HepG2 (cell line): ENCODE measurements around the gene NEURL1. TPM values are rescaled to one million over a fixed set of nuclear protein-coding genes. Genes with fewer than 3 reads are reported as not detected.

Source experiments
- ATAC-seq: fragments of 200-7000 bp; cut with Tn5 transposase; 3 replicates; pipeline ENCODE4 v1.9.1; 2020; ENCODE audit warnings: mild to moderate bottlenecking, moderate library complexity
- BruUV-seq: library from RNA; stranded (reverse); fragments of 400-500 nt; replicated peaks from 2 replicates; lab custom pipeline; 2021; lab: Mats Ljungman, UMichigan
- CTCF ChIA-PET: fragments of 300-600 bp; formaldehyde crosslinking; extraction: SDS; loops from one replicate; lab custom pipeline; 2021; ENCODE audit warnings: low total read pairs, inconsistent platforms, low intra/inter-chr PET ratio; lab: Yijun Ruan, JAX
- POLR2A ChIA-PET: fragments of 350-600 bp; sonication (Branson Sonifier 250); formaldehyde crosslinking; loops from one replicate; lab custom pipeline; 2020; ENCODE audit warnings: antibody characterized with exemption, inconsistent platforms; lab: Yijun Ruan, JAX
- DNase-seq: peaks from one replicate; pipeline ENCODE4 v3.0.0-alpha.2; 2015; ENCODE audit warnings: low spot score
- FAIRE-seq: peaks from 3 replicates; lab custom pipeline; 2011; peaks lifted over from hg19 to GRCh38; lab: Jason Lieb, UNC
- H2AFZ ChIP-seq: one replicate; pipeline ENCODE4 v1.6.1; 2011; ENCODE audit warnings: low read length, inconsistent platforms
- H3K27ac ChIP-seq: fragments of 300-600 bp; 3 replicates; pipeline ENCODE4 v1.8.0; 2011; ENCODE audit warnings: mixed run types, mild to moderate bottlenecking, mixed read lengths, low read length, inconsistent platforms; ENCODE audit not compliant: insufficient read depth; ENCODE audit errors: extremely low read length
- H3K27me3 ChIP-seq, 2 experiments: fragments of 200-600 bp in 1 of 2; 2 replicates in 1 of 2; 3 replicates in 1 of 2; pipeline versions ENCODE4 v1.6.0 to v1.8.0; 2011; ENCODE audit warnings: low read length in 2 of 2, mild to moderate bottlenecking in 2 of 2, moderate library complexity in 2 of 2, inconsistent platforms in 1 of 2; ENCODE audit not compliant: insufficient read depth in 2 of 2, control insufficient read depth in 1 of 2
- H3K36me3 ChIP-seq, 2 experiments: fragments of 200-600 bp in 1 of 2; replicated peaks in 1 of 2; 2 replicates in 1 of 2; 3 replicates in 1 of 2; pipeline versions ENCODE4 v1.5.1 to v1.8.0; 2011; ENCODE audit warnings: low read length in 2 of 2, inconsistent platforms in 1 of 2; ENCODE audit not compliant: insufficient read depth in 2 of 2, control insufficient read depth in 1 of 2
- H3K4me1 ChIP-seq: 2 replicates; pipeline ENCODE4 v1.5.1; 2012; ENCODE audit warnings: low read length, inconsistent platforms; ENCODE audit not compliant: insufficient read depth
- H3K4me2 ChIP-seq: 2 replicates; pipeline ENCODE4 v1.6.0; 2011; ENCODE audit warnings: low read depth, low read length, inconsistent platforms
- H3K4me3 ChIP-seq, 3 experiments: fragments of 200-600 bp in 1 of 3; sonication (generic), shearing (Covaris generic) in 1 of 3; replicated peaks in 1 of 3; 2 replicates each; pipeline ENCODE4 v1.5.1; 2011 to 2016; ENCODE audit warnings: low read length in 3 of 3, inconsistent platforms in 2 of 3, low read depth in 2 of 3, mild to moderate bottlenecking in 2 of 3, control low read depth in 1 of 3, mixed read lengths in 1 of 3; ENCODE audit not compliant: insufficient read depth in 1 of 3
- H3K79me2 ChIP-seq: one replicate; pipeline ENCODE4 v1.6.1; 2011; ENCODE audit warnings: low read length, inconsistent platforms; ENCODE audit not compliant: insufficient read depth
- H3K9ac ChIP-seq: 2 replicates; pipeline ENCODE4 v1.6.0; 2011; ENCODE audit warnings: mild to moderate bottlenecking, low read depth, low read length, inconsistent platforms; ENCODE audit not compliant: insufficient read depth
- H3K9me3 ChIP-seq: 2 replicates; pipeline ENCODE4 v1.5.1; 2012; ENCODE audit warnings: mild to moderate bottlenecking, low read length
- H4K20me1 ChIP-seq: 2 replicates; pipeline ENCODE4 v1.6.0; 2011; ENCODE audit warnings: inconsistent platforms, mild to moderate bottlenecking, low read length, moderate library complexity; ENCODE audit not compliant: insufficient read depth
- TBX2 ChIP-seq: sonication (generic); formaldehyde crosslinking; IDR thresholded peaks from 2 replicates; pipeline ENCODE4 v1.5.0; 2020; ENCODE audit warnings: missing genetic modification reagents, mild to moderate bottlenecking, borderline replicate concordance
- ZNF230 ChIP-seq: sonication (generic); formaldehyde crosslinking; IDR thresholded peaks from 2 replicates; pipeline ENCODE4 v1.4.0; 2020; ENCODE audit warnings: mild to moderate bottlenecking, missing genetic modification reagents
- ZNF510 ChIP-seq: sonication (generic); formaldehyde crosslinking; IDR thresholded peaks from 2 replicates; pipeline ENCODE4 v1.4.0; 2020; ENCODE audit warnings: low read depth, mild to moderate bottlenecking, missing genetic modification reagents
- ZNF777 ChIP-seq: sonication (generic); formaldehyde crosslinking; IDR thresholded peaks from 2 replicates; pipeline ENCODE4 v1.4.0; 2020; ENCODE audit warnings: missing genetic modification reagents
- WGBS: methylation state at CpG from one replicate; pipeline ENCODE4 v1.1.6; 2017; ENCODE audit warnings: low lambda C conversion rate; 5-methylcytosine and 5-hydroxymethylcytosine counted together
- in situ Hi-C: cut with HindIII; loops from 2 replicates; pipeline ENCODE4 v1.10.0; 2017; ENCODE audit warnings: low pct_unique_long_range_greater_than_20kb; ENCODE audit not compliant: extremely low pct_ligation_motif_present
- intact Hi-C: fragments of 100-400 bp; cut with micrococcal nuclease; formaldehyde crosslinking; loops from one replicate; pipeline ENCODE4 v1.10.0; 2022; ENCODE audit not compliant: unreplicated experiment
- polyA plus RNA-seq, 8 experiments: library from polyadenylated mRNA; depleted of rRNA in 3 of 8; stranded (reverse) in 7 of 8; unstranded in 1 of 8; fragments of >200 nt; fragmentation: Illumina TruSeq in 4 of 8; extraction: Trizol in 4 of 8; gene quantifications; 2 replicates each; pipeline versions ENCODE4 v1.2.1 to v1.2.3, GENCODE V29; 2011 to 2016; ENCODE audit warnings: low read depth in 4 of 8, missing spikeins in 1 of 8, mixed read lengths in 1 of 8; ENCODE audit not compliant: insufficient read depth in 1 of 8
- total RNA-seq, 5 experiments: library from RNA; depleted of rRNA; stranded (reverse); fragments of >200 nt; fragmentation: Illumina TruSeq; extraction: Trizol; gene quantifications; 2 replicates each; pipeline ENCODE4 v1.2.3, GENCODE V29; 2016; ENCODE audit warnings: low read depth in 1 of 5
- TF ChIP-seq, protein P1 (sequence below): sonication (generic); formaldehyde crosslinking; IDR thresholded peaks from 2 replicates; pipeline ENCODE4 v1.5.0; 2020; ENCODE audit warnings: mild to moderate bottlenecking, missing genetic modification reagents
- TF ChIP-seq, protein P2 (sequence below): IDR thresholded peaks from 2 replicates; pipeline ENCODE4 v1.4.0; 2020; ENCODE audit warnings: mild to moderate bottlenecking, missing genetic modification reagents

The NEURL1 gene
- total and polyA plus RNA-seq, 2 of the 13 experiments (the other 11 are each of a cell fraction or from before 2014, with no cell fraction given): not detected

DNA sequence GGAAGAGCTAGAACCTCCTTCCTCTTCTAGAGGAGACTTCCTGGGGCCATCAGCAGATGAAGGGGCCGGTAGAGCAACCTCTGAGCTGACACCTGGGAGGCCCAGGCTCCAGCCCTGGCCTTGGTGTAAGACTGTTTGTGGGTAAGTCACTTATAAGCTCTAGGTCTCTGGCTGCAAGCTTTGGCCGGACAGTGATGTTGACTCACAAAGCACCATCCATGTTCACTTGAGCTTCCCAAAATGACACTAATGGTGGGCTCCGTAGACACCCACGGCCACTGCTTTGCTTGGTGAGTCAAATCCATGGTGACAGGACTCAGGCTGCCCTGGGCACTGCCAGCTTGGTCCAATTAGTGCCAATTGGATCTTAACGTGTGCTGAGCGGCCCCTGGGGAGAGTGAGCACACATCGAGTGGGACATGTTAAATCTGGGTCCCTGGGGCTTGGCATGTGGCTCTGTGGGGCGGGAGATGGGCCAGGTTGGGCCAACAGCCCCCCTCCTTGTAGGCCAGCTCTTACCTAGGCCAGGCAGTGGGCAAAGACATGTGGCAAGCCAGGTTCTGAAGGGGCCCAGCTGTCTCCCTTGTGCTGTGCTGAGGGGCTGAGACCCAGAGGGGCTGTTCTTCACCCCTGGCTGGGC is 16.7 kb downstream of the NEURL1 start:
- ChIA-PET CTCF (no interaction called here), POLR2A (no interaction called here)
- H3K9ac ChIP-seq: no peak overlapping the region
- BruUV-seq: no TSS peak
- H3K9me3 ChIP-seq: no peaks in the 10 kb centered on the region
- no peak for DNase-seq
- no peaks in the 10 kb centered on the region for H3K79me2 ChIP-seq
- H3K4me3 ChIP-seq: no peak overlapping the region
- no peaks in the 10 kb centered on the region for H3K36me3 ChIP-seq
- ATAC-seq: no peak
- H4K20me1 ChIP-seq: no peaks in the 10 kb centered on the region
- no peak overlapping the region for H3K4me2 ChIP-seq
- H3K27ac ChIP-seq: no peak overlapping the region
- intact Hi-C loops (loop anchor here (5.0 kb wide), 1 partner anchor 67 kb away; no protein-coding TSS in a partner anchor), in situ Hi-C loops (loop anchor here (5.0 kb wide), 1 partner anchor 67 kb away; no protein-coding TSS in a partner anchor)
- WGBS: no CpG with 5 or more reads among the region's 8 CpGs
- no peak overlapping the region for H2AFZ ChIP-seq
- FAIRE-seq: no peak
- peaks cover 2 to 52% of the 10 kb centered on the region in 2 experiments; a peak in 3 of 5 replicates for H3K27me3 ChIP-seq
- H3K4me1 ChIP-seq: peaks cover 40% of the 10 kb centered on the region
- TF ChIP-seq ZNF777 (no peak), ZNF510 (no peak), TBX2 (no peak), ZNF230 (CRISPR knock-in tag) (no peak)
- TF ChIP-seq, protein P1, sequence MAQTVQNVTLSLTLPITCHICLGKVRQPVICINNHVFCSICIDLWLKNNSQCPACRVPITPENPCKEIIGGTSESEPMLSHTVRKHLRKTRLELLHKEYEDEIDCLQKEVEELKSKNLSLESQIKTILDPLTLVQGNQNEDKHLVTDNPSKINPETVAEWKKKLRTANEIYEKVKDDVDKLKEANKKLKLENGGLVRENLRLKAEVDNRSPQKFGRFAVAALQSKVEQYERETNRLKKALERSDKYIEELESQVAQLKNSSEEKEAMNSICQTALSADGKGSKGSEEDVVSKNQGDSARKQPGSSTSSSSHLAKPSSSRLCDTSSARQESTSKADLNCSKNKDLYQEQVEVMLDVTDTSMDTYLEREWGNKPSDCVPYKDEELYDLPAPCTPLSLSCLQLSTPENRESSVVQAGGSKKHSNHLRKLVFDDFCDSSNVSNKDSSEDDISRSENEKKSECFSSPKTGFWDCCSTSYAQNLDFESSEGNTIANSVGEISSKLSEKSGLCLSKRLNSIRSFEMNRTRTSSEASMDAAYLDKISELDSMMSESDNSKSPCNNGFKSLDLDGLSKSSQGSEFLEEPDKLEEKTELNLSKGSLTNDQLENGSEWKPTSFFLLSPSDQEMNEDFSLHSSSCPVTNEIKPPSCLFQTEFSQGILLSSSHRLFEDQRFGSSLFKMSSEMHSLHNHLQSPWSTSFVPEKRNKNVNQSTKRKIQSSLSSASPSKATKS: no peak
- TF ChIP-seq, protein P2, sequence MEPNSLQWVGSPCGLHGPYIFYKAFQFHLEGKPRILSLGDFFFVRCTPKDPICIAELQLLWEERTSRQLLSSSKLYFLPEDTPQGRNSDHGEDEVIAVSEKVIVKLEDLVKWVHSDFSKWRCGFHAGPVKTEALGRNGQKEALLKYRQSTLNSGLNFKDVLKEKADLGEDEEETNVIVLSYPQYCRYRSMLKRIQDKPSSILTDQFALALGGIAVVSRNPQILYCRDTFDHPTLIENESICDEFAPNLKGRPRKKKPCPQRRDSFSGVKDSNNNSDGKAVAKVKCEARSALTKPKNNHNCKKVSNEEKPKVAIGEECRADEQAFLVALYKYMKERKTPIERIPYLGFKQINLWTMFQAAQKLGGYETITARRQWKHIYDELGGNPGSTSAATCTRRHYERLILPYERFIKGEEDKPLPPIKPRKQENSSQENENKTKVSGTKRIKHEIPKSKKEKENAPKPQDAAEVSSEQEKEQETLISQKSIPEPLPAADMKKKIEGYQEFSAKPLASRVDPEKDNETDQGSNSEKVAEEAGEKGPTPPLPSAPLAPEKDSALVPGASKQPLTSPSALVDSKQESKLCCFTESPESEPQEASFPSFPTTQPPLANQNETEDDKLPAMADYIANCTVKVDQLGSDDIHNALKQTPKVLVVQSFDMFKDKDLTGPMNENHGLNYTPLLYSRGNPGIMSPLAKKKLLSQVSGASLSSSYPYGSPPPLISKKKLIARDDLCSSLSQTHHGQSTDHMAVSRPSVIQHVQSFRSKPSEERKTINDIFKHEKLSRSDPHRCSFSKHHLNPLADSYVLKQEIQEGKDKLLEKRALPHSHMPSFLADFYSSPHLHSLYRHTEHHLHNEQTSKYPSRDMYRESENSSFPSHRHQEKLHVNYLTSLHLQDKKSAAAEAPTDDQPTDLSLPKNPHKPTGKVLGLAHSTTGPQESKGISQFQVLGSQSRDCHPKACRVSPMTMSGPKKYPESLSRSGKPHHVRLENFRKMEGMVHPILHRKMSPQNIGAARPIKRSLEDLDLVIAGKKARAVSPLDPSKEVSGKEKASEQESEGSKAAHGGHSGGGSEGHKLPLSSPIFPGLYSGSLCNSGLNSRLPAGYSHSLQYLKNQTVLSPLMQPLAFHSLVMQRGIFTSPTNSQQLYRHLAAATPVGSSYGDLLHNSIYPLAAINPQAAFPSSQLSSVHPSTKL: no peak
